ENCODE results near the gene RALGPS2. TPM values are rescaled to one million over a fixed set of nuclear protein-coding genes. Genes with fewer than 3 reads are reported as not detected.

The RALGPS2 gene
- total and polyA plus RNA-seq, 2 of the 13 experiments (the other 11 are each of a cell fraction or from before 2014, with no cell fraction given): 15.6 to 36.0 TPM

DNA sequence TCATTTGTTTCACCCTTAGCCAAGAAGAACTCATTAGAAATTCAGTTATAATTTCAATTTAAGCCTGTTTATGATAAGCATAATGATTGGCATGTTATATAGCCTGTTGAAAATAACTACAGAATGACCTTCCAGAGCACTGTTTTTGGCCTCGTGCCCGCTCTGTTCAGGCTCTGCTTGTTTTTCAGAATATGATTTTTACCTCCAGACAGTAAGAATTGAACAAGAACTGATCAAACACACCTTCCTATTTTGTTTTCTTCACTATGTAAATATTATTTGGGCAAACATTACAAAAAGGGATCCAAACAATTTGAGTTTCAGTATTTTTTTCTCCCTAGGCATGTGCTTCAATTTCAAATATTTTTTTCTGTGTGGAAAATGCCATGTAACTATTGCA lies 193.9 kb downstream of the RALGPS2 start (continued):
- TF ChIP-seq, protein P1, sequence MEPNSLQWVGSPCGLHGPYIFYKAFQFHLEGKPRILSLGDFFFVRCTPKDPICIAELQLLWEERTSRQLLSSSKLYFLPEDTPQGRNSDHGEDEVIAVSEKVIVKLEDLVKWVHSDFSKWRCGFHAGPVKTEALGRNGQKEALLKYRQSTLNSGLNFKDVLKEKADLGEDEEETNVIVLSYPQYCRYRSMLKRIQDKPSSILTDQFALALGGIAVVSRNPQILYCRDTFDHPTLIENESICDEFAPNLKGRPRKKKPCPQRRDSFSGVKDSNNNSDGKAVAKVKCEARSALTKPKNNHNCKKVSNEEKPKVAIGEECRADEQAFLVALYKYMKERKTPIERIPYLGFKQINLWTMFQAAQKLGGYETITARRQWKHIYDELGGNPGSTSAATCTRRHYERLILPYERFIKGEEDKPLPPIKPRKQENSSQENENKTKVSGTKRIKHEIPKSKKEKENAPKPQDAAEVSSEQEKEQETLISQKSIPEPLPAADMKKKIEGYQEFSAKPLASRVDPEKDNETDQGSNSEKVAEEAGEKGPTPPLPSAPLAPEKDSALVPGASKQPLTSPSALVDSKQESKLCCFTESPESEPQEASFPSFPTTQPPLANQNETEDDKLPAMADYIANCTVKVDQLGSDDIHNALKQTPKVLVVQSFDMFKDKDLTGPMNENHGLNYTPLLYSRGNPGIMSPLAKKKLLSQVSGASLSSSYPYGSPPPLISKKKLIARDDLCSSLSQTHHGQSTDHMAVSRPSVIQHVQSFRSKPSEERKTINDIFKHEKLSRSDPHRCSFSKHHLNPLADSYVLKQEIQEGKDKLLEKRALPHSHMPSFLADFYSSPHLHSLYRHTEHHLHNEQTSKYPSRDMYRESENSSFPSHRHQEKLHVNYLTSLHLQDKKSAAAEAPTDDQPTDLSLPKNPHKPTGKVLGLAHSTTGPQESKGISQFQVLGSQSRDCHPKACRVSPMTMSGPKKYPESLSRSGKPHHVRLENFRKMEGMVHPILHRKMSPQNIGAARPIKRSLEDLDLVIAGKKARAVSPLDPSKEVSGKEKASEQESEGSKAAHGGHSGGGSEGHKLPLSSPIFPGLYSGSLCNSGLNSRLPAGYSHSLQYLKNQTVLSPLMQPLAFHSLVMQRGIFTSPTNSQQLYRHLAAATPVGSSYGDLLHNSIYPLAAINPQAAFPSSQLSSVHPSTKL (CRISPR knock-in tag; IDR thresholded peaks at IDR 0.05): peak; percentile 57; the same call in 1 of the 2 replicates
- no peak for TF ChIP-seq MEF2D (CRISPR knock-in tag; IDR thresholded peaks at IDR 0.05)
- no peak for TF ChIP-seq HOXA9 (CRISPR knock-in tag; IDR thresholded peaks at IDR 0.05; ENCODE audit: borderline replicate concordance)
- TF ChIP-seq LBX2 (CRISPR knock-in tag; IDR thresholded peaks at IDR 0.05; ENCODE audit: borderline replicate concordance): no peak
- TF ChIP-seq, protein P2, sequence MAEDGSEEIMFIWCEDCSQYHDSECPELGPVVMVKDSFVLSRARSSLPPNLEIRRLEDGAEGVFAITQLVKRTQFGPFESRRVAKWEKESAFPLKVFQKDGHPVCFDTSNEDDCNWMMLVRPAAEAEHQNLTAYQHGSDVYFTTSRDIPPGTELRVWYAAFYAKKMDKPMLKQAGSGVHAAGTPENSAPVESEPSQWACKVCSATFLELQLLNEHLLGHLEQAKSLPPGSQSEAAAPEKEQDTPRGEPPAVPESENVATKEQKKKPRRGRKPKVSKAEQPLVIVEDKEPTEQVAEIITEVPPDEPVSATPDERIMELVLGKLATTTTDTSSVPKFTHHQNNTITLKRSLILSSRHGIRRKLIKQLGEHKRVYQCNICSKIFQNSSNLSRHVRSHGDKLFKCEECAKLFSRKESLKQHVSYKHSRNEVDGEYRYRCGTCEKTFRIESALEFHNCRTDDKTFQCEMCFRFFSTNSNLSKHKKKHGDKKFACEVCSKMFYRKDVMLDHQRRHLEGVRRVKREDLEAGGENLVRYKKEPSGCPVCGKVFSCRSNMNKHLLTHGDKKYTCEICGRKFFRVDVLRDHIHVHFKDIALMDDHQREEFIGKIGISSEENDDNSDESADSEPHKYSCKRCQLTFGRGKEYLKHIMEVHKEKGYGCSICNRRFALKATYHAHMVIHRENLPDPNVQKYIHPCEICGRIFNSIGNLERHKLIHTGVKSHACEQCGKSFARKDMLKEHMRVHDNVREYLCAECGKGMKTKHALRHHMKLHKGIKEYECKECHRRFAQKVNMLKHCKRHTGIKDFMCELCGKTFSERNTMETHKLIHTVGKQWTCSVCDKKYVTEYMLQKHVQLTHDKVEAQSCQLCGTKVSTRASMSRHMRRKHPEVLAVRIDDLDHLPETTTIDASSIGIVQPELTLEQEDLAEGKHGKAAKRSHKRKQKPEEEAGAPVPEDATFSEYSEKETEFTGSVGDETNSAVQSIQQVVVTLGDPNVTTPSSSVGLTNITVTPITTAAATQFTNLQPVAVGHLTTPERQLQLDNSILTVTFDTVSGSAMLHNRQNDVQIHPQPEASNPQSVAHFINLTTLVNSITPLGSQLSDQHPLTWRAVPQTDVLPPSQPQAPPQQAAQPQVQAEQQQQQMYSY (CRISPR knock-in tag; IDR thresholded peaks at IDR 0.05): no peak
- TF ChIP-seq SOX13 (IDR thresholded peaks at IDR 0.05): no peak
- TF ChIP-seq SOX13 (CRISPR knock-in tag; conservative IDR thresholded peaks at IDR 0.05 in 1 of 2, IDR thresholded peaks at IDR 0.05 in 1 of 2): peak in 1 of 2 experiments; percentile 33; a peak in 1 of 4 replicates
- no peak for TF ChIP-seq MXD1 (CRISPR knock-in tag; IDR thresholded peaks at IDR 0.05)
- TF ChIP-seq FOXK2 (IDR thresholded peaks at IDR 0.05): no peak
- no peak for TF ChIP-seq FOXC1 (CRISPR knock-in tag; IDR thresholded peaks at IDR 0.05; ENCODE audit: borderline replicate concordance)
- no peak for TF ChIP-seq ZNF639 (CRISPR knock-in tag; conservative IDR thresholded peaks at IDR 0.05)
- TF ChIP-seq RARA (CRISPR knock-in tag; IDR thresholded peaks at IDR 0.05): peak; percentile 31; the same call in 1 of the 2 replicates
- no peak for TF ChIP-seq RFX1 (IDR thresholded peaks at IDR 0.05)
- TF ChIP-seq, protein P3, sequence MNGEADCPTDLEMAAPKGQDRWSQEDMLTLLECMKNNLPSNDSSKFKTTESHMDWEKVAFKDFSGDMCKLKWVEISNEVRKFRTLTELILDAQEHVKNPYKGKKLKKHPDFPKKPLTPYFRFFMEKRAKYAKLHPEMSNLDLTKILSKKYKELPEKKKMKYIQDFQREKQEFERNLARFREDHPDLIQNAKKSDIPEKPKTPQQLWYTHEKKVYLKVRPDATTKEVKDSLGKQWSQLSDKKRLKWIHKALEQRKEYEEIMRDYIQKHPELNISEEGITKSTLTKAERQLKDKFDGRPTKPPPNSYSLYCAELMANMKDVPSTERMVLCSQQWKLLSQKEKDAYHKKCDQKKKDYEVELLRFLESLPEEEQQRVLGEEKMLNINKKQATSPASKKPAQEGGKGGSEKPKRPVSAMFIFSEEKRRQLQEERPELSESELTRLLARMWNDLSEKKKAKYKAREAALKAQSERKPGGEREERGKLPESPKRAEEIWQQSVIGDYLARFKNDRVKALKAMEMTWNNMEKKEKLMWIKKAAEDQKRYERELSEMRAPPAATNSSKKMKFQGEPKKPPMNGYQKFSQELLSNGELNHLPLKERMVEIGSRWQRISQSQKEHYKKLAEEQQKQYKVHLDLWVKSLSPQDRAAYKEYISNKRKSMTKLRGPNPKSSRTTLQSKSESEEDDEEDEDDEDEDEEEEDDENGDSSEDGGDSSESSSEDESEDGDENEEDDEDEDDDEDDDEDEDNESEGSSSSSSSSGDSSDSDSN (CRISPR knock-in tag; IDR thresholded peaks at IDR 0.05): no peak
- TF ChIP-seq FOSL2 (CRISPR knock-in tag; IDR thresholded peaks at IDR 0.05): no peak

Data from HepG2 (cell line).